Measurements from ENCODE around the gene PAGE1. TPM values are rescaled to one million over a fixed set of nuclear protein-coding genes. Genes with fewer than 3 reads are reported as not detected.
A peak's percentile ranks its signal among the peaks of the same experiment; 100 is the strongest.
"Not testable (repeated sequence)": the region's sequence is repeated elsewhere in the genome, so short reads cannot be mapped to it uniquely, and the experiment has no call there.

PAGE1 gene
- not detected for total RNA-seq (2021; ENCODE audit: unreplicated experiment)
- not detected for polyA plus RNA-seq (2012; ENCODE audit: insufficient read length)
- Bru-seq, nascent RNA, result not detected
- not detected for BruChase-seq, experiment 1, labeled RNA remaining after a 2-hour chase
- not detected for BruChase-seq, experiment 2, labeled RNA remaining after a 6-hour chase
- long read RNA-seq, result 0 reads

DNA sequence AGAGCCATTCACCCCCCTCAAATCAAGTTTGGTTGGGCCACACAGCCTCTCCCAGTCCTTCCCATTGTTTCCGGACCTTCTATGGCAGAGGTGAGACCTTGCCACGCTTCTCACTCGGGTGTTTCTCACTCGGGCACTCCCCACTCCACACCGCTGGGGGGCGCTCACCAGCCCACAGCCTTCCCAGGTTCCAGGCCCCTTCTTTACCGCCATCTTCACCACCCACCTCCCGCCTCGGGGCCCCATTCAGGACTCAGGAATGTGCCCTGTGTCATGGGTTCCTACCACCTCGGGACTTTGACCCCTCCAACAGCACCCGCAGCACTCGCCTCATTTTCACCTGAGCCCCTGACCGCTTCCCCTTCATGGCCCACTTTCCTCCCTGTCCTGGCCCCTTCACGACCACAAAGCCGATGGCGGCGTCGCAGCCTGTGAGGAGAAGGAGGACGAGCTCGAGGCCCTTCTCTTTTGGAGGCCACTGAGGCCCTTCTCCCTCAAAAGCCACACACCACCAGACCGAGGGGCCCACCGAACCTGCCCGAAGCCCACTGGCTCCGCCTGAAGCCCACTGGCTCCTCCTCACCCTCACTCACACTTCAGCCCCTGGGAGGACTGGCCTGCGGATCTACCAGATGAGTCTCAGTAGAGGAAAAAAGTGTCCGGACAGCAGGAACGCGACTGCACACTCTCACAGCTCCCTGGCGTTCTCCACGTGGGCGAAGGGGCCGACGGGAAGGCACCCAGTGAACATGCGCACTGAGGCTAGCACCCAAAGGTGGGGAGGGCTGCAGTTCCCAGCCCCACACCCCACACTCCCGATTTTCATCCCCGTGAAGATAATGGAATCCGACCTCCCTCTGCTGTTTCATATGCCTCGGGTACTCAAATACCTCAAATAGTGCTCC, at the start of gene PAGE1:
PAGE1 (minus strand) TSS at position 709 of the 905 bp plus-strand sequence. CDS start 1,214 bp downstream, outside the sequence.
- ChIA-PET CTCF (no interaction called here), POLR2A (no interaction called here)
- DNase-seq (ENCODE audit: low read depth, low spot score), result no peak
- no peaks in the 10 kb centered on the region for H3K36me3 ChIP-seq (ENCODE audit: control insufficient read depth, insufficient read depth, low read length)
- in situ Hi-C loops (cut with HindIII; ENCODE audit: low pct_unique_long_range_greater_than_20kb, low sequenced_read_pairs) (no loop called here), intact Hi-C loops (cut with micrococcal nuclease; ENCODE audit: unreplicated experiment) (no loop called here)
- H3K4me3 ChIP-seq (ENCODE audit: low read depth in 2 of 2, low read length in 2 of 2), result no peak within 1 kb of the TSS
- no TSS peak for BruUV-seq (replicated peaks)
- H3K27me3 ChIP-seq (ENCODE audit: control insufficient read depth, insufficient read depth, low read length), result no peaks in the 10 kb centered on the region
- H3K4me1 ChIP-seq (ENCODE audit: control insufficient read depth, insufficient read depth, low read length), result no peaks in the 10 kb centered on the region
- ATAC-seq, result no peak
- no peaks in the 10 kb centered on the region for H3K9me3 ChIP-seq (ENCODE audit: control insufficient read depth, insufficient read depth, low read depth, low read length)
- TF ChIP-seq, protein P1, sequence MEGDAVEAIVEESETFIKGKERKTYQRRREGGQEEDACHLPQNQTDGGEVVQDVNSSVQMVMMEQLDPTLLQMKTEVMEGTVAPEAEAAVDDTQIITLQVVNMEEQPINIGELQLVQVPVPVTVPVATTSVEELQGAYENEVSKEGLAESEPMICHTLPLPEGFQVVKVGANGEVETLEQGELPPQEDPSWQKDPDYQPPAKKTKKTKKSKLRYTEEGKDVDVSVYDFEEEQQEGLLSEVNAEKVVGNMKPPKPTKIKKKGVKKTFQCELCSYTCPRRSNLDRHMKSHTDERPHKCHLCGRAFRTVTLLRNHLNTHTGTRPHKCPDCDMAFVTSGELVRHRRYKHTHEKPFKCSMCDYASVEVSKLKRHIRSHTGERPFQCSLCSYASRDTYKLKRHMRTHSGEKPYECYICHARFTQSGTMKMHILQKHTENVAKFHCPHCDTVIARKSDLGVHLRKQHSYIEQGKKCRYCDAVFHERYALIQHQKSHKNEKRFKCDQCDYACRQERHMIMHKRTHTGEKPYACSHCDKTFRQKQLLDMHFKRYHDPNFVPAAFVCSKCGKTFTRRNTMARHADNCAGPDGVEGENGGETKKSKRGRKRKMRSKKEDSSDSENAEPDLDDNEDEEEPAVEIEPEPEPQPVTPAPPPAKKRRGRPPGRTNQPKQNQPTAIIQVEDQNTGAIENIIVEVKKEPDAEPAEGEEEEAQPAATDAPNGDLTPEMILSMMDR (IDR thresholded peaks at IDR 0.05), result peak; percentile 25; the same call in 1 of the 2 replicates
- TF ChIP-seq, protein P2, sequence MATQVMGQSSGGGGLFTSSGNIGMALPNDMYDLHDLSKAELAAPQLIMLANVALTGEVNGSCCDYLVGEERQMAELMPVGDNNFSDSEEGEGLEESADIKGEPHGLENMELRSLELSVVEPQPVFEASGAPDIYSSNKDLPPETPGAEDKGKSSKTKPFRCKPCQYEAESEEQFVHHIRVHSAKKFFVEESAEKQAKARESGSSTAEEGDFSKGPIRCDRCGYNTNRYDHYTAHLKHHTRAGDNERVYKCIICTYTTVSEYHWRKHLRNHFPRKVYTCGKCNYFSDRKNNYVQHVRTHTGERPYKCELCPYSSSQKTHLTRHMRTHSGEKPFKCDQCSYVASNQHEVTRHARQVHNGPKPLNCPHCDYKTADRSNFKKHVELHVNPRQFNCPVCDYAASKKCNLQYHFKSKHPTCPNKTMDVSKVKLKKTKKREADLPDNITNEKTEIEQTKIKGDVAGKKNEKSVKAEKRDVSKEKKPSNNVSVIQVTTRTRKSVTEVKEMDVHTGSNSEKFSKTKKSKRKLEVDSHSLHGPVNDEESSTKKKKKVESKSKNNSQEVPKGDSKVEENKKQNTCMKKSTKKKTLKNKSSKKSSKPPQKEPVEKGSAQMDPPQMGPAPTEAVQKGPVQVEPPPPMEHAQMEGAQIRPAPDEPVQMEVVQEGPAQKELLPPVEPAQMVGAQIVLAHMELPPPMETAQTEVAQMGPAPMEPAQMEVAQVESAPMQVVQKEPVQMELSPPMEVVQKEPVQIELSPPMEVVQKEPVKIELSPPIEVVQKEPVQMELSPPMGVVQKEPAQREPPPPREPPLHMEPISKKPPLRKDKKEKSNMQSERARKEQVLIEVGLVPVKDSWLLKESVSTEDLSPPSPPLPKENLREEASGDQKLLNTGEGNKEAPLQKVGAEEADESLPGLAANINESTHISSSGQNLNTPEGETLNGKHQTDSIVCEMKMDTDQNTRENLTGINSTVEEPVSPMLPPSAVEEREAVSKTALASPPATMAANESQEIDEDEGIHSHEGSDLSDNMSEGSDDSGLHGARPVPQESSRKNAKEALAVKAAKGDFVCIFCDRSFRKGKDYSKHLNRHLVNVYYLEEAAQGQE (IDR thresholded peaks at IDR 0.05; ENCODE audit: insufficient read depth in 1 of 2, low read depth in 2 of 2, low read length in 1 of 2), result no peak
- TF ChIP-seq SIN3A (IDR thresholded peaks at IDR 0.05; ENCODE audit: borderline replicate concordance, insufficient read depth, low read depth, low read length), result no peak
- no peak within 1 kb of the TSS for H3K27ac ChIP-seq (ENCODE audit: low read length)

- H3K9me3 ChIP-seq (ENCODE audit: control insufficient read depth, insufficient read depth, low read depth, low read length); intact Hi-C loops (cut with micrococcal nuclease; ENCODE audit: unreplicated experiment); H3K27me3 ChIP-seq (ENCODE audit: control insufficient read depth, insufficient read depth, low read length); DNase-seq (ENCODE audit: low read depth, low spot score); H3K4me1 ChIP-seq (ENCODE audit: control insufficient read depth, insufficient read depth, low read length); H3K36me3 ChIP-seq (ENCODE audit: control insufficient read depth, insufficient read depth, low read length); H3K27ac ChIP-seq (ENCODE audit: low read length); BruUV-seq (replicated peaks); CTCF ChIA-PET; ATAC-seq; in situ Hi-C loops (cut with HindIII; ENCODE audit: low pct_unique_long_range_greater_than_20kb, low sequenced_read_pairs); H3K4me3 ChIP-seq (ENCODE audit: low read depth in 2 of 2, low read length in 2 of 2); POLR2A ChIA-PET: not testable (repeated sequence)
Measured at GRCh38 chrX:49741501-49741900, 45.7 kb upstream of the PAGE1 start.

DNA sequence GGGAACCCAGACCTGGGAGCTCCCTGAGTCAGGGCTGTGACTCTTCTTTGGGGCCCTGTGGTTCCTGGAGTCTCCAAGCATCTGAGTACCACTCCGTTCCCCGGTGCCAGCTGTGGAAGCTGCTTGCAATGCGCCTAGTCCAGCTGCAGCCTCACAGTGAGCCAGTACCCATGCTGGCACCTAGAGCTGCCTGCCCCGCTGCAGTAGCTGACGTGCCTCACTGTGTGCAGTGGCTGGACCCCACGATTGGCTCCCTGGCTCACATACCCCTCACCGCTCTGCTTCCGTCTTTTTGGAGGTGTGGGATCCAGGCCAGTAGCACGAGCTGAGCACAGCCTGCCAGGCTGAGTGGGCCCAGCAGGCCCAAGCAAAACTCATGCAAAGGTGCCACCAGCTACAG, 32.1 kb upstream of the PAGE1 start:
- Histone ChIP-seq H3K27ac (ENCODE audit: low read length) (no peak overlapping the region), H3K36me3 (ENCODE audit: control insufficient read depth, insufficient read depth, low read length) (no peaks in the 10 kb centered on the region), H3K4me3 (ENCODE audit: low read depth in 2 of 2, low read length in 2 of 2) (no peak overlapping the region), H3K9me3 (ENCODE audit: control insufficient read depth, insufficient read depth, low read depth, low read length) (no peaks in the 10 kb centered on the region), H3K4me1 (ENCODE audit: control insufficient read depth, insufficient read depth, low read length) (no peaks in the 10 kb centered on the region), H3K27me3 (ENCODE audit: control insufficient read depth, insufficient read depth, low read length) (no peaks in the 10 kb centered on the region)
- CTCF ChIA-PET, result no interaction called here
- intact Hi-C loops (cut with micrococcal nuclease; ENCODE audit: unreplicated experiment), result no loop called here
- in situ Hi-C loops (cut with HindIII; ENCODE audit: low pct_unique_long_range_greater_than_20kb, low sequenced_read_pairs), result no loop called here
- ATAC-seq (no peak), DNase-seq (ENCODE audit: low read depth, low spot score) (no peak)
- no TSS peak for BruUV-seq (replicated peaks)
- POLR2A ChIA-PET, result no interaction called here
- TF ChIP-seq SIN3A (IDR thresholded peaks at IDR 0.05; ENCODE audit: borderline replicate concordance, insufficient read depth, low read depth, low read length), result no peak
- TF ChIP-seq TCF7L2 (IDR thresholded peaks at IDR 0.05; ENCODE audit: low read depth, low read length), result no peak
- TF ChIP-seq, protein P1 (IDR thresholded peaks at IDR 0.05), result no peak
- TF ChIP-seq, protein P2 (IDR thresholded peaks at IDR 0.05; ENCODE audit: insufficient read depth in 1 of 2, low read depth in 2 of 2, low read length in 1 of 2), result no peak
- TF ChIP-seq POLR2AphosphoS5 (IDR thresholded peaks at IDR 0.05; ENCODE audit: low read depth, low read length), result no peak
